Measurements from ENCODE around the gene KRT12. TPM values are rescaled to one million over a fixed set of nuclear protein-coding genes. Genes with fewer than 3 reads are reported as not detected.

The KRT12 gene
- total and polyA plus RNA-seq, 9 of the 15 experiments (the other 6 are each of a cell fraction or from before 2014, with no cell fraction given): 0.18 to 7.0 (median 2.2) TPM

DNA sequence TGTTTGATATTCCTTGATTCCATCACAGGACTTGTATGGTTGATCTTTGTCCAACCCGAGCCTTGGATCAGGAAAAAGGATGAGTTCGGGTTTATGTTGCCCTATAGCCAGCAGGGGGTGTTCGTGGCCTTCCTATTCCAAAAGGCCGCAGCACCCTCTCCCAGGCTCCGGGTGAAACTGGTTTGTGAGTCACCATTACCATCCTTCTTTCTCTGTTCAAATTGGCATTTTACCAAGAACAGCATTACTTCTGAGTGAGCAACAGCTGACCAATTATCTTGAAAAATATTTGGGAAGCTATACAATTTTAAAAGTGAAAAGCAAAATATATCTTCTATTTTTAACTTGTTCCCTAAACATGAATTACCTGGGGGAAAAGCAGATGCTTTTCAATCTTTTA is 42.3 kb upstream of the KRT12 start (continued):
- TF ChIP-seq NCOA4 (IDR thresholded peaks at IDR 0.05; ENCODE audit: partially characterized antibody): no peak
- TF ChIP-seq, protein P1, sequence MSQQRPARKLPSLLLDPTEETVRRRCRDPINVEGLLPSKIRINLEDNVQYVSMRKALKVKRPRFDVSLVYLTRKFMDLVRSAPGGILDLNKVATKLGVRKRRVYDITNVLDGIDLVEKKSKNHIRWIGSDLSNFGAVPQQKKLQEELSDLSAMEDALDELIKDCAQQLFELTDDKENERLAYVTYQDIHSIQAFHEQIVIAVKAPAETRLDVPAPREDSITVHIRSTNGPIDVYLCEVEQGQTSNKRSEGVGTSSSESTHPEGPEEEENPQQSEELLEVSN (IDR thresholded peaks at IDR 0.05; ENCODE audit: borderline replicate concordance in 1 of 2, extremely low read depth in 1 of 2, insufficient read depth in 1 of 2, insufficient read length in 1 of 2, low read depth in 1 of 2, low read length in 1 of 2, poor library complexity in 1 of 2, severe bottlenecking in 1 of 2): no peak
- no peak for TF ChIP-seq PHF20 (IDR thresholded peaks at IDR 0.05; ENCODE audit: partially characterized antibody)
- TF ChIP-seq, protein P2, sequence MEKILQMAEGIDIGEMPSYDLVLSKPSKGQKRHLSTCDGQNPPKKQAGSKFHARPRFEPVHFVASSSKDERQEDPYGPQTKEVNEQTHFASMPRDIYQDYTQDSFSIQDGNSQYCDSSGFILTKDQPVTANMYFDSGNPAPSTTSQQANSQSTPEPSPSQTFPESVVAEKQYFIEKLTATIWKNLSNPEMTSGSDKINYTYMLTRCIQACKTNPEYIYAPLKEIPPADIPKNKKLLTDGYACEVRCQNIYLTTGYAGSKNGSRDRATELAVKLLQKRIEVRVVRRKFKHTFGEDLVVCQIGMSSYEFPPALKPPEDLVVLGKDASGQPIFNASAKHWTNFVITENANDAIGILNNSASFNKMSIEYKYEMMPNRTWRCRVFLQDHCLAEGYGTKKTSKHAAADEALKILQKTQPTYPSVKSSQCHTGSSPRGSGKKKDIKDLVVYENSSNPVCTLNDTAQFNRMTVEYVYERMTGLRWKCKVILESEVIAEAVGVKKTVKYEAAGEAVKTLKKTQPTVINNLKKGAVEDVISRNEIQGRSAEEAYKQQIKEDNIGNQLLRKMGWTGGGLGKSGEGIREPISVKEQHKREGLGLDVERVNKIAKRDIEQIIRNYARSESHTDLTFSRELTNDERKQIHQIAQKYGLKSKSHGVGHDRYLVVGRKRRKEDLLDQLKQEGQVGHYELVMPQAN (IDR thresholded peaks at IDR 0.05; ENCODE audit: borderline replicate concordance): no peak
- peak; percentile 92 to 93 for TF ChIP-seq RAD21 (CRISPR knock-in tag; conservative IDR thresholded peaks at IDR 0.05 in 1 of 2, IDR thresholded peaks at IDR 0.05 in 1 of 2)
- peak; percentile 79 for TF ChIP-seq KLF16 (IDR thresholded peaks at IDR 0.05)
- TF ChIP-seq, protein P3, sequence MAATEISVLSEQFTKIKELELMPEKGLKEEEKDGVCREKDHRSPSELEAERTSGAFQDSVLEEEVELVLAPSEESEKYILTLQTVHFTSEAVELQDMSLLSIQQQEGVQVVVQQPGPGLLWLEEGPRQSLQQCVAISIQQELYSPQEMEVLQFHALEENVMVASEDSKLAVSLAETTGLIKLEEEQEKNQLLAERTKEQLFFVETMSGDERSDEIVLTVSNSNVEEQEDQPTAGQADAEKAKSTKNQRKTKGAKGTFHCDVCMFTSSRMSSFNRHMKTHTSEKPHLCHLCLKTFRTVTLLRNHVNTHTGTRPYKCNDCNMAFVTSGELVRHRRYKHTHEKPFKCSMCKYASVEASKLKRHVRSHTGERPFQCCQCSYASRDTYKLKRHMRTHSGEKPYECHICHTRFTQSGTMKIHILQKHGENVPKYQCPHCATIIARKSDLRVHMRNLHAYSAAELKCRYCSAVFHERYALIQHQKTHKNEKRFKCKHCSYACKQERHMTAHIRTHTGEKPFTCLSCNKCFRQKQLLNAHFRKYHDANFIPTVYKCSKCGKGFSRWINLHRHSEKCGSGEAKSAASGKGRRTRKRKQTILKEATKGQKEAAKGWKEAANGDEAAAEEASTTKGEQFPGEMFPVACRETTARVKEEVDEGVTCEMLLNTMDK (IDR thresholded peaks at IDR 0.05; ENCODE audit: borderline replicate concordance, insufficient read depth, low read depth, low read length, poor library complexity, severe bottlenecking): no peak
- TF ChIP-seq TCF3 (CRISPR knock-in tag; IDR thresholded peaks at IDR 0.05): no peak
- TF ChIP-seq, protein P4, sequence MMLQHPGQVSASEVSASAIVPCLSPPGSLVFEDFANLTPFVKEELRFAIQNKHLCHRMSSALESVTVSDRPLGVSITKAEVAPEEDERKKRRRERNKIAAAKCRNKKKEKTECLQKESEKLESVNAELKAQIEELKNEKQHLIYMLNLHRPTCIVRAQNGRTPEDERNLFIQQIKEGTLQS (IDR thresholded peaks at IDR 0.05): peak; percentile 72
- TF ChIP-seq, protein P4 (CRISPR knock-in tag; conservative IDR thresholded peaks at IDR 0.05): no peak; the same call in 1 of the 2 replicates
- TF ChIP-seq HDAC3 (IDR thresholded peaks at IDR 0.05; ENCODE audit: borderline replicate concordance, partially characterized antibody): no peak
- TF ChIP-seq RCOR1 (IDR thresholded peaks at IDR 0.05; ENCODE audit: borderline replicate concordance in 1 of 2, low read depth in 2 of 2, low read length in 2 of 2): peak in 1 of 2 experiments; percentile 41; a peak in 1 of 4 replicates
- TF ChIP-seq RBM17 (IDR thresholded peaks at IDR 0.05; ENCODE audit: borderline replicate concordance, low read depth, low read length): no peak
